ENCODE data around the gene RERE.
A peak's percentile ranks its signal among the peaks of the same experiment; 100 is the strongest.
"Not testable (repeated sequence)": the region's sequence is repeated elsewhere in the genome, so short reads cannot be mapped to it uniquely, and the experiment has no call there.

Gene RERE

GRCh38 chr1:8714173-8714572 is 103.3 kb downstream of the RERE start:
- no peak for DNase-seq

GRCh38 chr1:8712413-8713231 is 104.8 kb downstream of the RERE start:
- DNase-seq: peak; percentile 54 to 62

DNA sequence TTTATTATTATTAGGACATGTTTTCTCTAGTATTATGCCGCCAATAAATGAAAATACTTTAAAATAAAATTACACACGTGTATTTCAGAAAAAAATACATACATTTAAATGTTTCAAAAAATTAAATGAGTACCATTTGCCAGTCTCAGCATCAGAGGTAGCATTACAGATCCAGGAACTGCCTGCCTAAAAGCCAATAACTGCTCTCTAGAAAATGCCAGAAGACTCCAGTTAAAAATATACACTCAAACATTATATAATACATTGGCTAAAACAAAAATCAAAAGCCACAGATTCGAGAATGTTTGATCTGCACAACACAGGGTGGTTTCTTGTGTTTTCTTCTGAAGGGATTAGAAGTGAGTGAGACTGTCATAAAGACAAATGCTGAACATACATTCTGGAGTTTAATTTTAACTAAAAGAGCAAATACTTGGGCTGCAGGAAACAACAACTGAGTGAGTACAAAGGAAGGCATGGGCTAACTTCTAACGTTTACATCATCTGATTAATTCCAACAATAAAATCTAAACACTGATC is 105.5 kb downstream of the RERE start:
- no peak for DNase-seq

- DNase-seq: no peak
These were observed 106.3 kb downstream of the RERE start for GRCh38 chr1:8711151-8711550.

GRCh38 chr1:8708259-8708658 is 109.2 kb downstream of the RERE start:
- DNase-seq: no peak

DNA sequence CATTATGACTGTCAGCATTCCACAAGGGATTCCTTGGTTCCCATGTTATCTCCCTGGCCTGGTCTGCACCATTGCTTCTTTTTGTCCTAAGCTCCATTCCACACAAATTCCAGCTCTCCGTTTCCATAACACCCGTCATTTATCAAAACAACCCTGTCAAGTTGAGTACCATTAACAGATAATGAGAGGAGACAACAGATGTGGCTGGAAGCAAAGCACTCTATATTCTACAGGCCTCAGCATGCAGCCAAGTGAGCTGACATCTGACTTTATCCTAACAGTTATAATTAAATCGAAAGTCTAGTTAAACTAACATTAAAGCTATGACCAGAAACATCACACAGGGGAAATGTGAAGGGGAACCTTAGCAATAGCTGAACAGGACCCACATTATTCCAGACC is 110.4 kb downstream of the RERE start:
- peak; percentile 66 to 79 for DNase-seq

DNA sequence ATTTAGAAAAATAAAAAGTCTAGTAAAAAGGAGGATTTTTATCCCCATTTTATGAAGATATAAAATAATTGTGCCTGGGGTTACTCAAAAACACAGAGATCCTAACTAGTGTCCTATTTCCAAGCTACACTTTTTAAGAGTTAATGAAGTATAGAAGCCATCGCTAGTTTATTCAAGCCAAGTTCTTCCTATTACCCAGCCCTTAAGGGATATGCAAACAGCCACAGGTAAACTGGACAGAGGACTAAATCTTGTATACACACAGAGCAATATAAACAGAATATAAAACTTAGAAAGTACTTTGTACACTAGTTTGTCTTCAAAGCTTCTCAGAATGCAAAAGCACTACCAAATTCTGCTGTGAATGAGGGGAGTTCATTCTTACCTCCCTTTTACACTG is 111.1 kb downstream of the RERE start:
- DNase-seq: peak in 1 of 2 experiments; percentile 18

- peak; percentile 64 to 81 for DNase-seq
These were observed 112.5 kb downstream of the RERE start for GRCh38 chr1:8704866-8705506.

DNA sequence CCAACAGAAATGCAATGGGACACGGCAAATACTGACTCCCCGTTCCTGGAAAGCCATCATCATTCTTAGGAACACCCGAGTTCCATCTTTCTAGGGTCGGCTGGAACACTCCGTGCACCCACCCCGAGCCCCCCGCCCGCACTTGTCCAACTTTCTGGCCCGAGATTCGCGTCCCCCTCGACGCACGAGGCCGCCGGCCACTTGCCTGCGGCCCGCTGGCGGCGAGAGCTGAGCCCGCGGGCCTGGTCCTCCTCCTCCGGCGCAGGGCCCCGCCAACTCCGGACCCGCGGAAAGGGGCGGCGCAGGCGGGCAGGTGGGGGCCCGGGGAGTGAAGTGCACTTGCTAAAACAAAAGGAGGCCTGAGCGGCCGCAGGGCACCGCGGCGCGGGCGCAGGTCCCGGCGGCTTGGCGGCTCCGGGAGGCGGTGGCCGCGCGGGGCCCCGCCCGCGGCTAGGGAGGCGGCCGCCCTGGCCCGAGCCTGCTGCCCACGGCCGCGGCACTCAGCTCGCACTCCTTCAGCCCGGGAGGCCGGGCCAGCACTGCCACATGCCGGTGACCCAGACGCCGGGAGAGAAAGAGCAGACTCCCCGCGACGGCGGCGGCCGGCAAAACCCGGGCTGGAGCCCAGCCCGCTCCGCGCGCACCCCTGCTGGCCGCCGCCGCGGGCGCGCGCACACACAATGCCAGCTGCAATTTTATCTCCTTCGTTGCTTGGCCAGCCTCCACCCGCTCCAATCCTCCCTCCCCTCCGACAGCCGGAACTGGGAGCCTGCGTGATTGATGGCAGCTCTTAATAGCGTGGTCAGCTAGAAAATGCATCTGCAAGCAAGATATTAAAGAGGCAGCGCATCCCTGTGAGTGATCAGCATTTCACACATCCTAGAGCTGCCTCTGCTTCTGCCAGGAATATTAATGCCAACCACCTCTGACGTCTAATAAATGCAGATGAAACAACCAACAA is 114.3 kb downstream of the RERE start:
- peak; percentile 92 to 97 for DNase-seq

GRCh38 chr1:8702472-8702849 is 115.0 kb downstream of the RERE start:
- DNase-seq: no peak

DNA sequence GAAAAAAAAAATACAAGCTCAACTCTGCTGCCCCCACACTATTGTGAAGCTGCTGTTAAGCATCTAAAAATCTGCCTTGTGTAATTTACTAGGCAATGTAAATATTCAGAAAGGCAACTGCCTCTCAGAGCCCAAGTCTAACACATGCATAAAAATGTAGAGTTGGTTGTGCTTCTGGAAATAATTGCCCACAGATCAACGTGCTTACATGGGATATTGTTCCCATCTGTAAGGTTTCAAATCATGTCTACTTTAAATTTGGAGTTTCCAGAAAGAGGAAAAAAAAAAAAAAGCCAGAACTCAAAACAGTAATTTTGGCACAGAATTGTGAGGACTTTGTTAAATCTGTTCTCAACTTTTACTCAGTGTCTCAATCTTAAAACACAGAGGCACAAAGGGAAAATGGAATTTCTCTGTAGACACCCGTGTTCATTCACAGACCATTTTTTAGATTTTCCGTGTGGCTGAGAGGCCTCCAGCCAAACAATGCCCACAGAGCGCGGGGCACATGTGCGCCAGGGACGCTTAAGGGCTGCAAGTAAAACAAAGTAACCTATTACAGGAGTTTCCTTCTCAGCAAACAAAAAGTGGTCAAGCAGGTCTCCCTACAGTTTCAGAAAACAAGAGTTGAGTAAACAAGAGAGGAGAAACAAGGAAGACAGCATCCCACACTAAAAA is 115.5 kb downstream of the RERE start:
- peak; percentile 76 to 81 for DNase-seq

DNA sequence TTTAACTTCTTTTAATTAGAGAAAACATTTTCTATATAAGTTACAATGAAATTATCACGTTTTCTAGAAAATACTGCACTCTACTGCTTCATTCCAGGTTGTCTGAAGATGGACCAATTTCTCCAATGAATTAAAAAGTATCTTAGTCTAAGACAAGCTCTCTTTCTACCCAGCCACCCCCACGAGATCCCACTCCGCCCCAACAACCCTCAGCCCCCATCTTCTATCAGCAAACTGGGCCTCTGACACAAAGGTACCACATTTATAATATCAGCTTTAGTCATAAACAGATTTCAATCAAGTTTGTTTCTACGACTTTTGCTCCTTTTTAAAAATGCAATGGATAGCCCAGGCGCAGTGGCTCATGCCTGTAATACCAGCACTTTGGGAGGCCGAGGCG is 117.8 kb downstream of the RERE start:
- DNase-seq: no peak

DNA sequence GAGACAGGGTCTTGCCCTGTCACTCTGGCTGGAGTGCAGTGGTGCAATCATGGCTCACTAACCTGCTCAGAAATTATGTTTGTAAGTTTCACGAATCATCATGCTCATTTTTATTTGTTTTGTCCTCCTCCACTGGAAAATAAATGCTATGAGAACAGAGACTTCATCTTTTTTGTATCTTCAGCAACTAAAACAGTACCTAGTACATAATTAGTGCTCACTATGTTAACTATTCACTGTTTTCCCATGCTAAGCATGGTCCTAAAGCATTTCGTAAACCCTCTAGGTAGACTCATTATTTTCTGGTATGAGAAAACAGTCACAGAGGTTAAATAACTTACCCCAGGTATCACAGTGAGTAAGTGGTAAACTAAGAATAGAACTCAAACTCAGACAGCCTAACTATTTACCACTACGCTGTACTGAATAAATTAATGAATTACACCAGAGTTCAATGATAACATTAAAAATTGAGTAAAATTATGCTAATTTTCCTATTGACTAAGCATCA is 118.4 kb downstream of the RERE start:
- no peak for DNase-seq

GRCh38 chr1:8698012-8698630 is 119.3 kb downstream of the RERE start:
- no peak for DNase-seq

- DNase-seq: not testable (repeated sequence)
These were observed 122.0 kb downstream of the RERE start for GRCh38 chr1:8695442-8695841.

DNA sequence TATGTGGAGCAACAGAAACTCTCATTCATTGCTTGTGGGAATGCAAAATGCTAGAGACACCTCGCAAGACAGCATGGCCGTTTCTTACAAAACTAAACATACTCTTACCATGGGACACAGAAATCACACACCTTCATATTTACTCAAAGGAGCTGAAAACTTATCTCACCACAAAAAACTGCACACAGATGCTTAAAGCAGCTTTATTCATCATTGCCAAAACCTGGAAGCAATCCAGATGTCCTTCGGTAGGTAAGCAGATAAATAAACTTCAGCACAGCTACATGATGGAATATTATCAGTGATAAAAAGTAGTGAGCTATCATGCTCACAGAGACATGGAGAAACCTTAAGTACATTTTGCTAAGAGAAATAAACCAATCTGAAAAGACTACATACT is 124.3 kb downstream of the RERE start:
- no peak for DNase-seq

DNA sequence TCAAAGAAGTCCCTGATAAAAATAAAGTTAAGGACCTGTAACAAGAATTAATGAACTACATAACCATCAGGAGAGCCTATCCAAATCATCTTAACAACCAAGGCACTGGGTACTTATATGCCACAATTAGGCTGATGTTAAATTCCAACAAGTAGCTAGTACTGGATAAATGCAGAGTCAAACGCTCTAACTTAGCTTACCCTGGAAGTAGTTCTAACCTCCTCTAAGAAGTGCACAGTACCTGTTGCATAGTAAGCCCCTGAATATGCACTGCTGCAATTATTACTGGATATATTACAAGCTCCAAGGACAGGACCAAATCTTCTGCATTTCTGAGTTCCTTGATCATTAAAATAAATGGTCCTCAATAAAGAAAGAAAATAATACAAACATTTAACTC is 125.8 kb downstream of the RERE start:
- no peak for DNase-seq

- DNase-seq: no peak
These were observed 127.3 kb downstream of the RERE start for GRCh38 chr1:8690253-8690525.

DNA sequence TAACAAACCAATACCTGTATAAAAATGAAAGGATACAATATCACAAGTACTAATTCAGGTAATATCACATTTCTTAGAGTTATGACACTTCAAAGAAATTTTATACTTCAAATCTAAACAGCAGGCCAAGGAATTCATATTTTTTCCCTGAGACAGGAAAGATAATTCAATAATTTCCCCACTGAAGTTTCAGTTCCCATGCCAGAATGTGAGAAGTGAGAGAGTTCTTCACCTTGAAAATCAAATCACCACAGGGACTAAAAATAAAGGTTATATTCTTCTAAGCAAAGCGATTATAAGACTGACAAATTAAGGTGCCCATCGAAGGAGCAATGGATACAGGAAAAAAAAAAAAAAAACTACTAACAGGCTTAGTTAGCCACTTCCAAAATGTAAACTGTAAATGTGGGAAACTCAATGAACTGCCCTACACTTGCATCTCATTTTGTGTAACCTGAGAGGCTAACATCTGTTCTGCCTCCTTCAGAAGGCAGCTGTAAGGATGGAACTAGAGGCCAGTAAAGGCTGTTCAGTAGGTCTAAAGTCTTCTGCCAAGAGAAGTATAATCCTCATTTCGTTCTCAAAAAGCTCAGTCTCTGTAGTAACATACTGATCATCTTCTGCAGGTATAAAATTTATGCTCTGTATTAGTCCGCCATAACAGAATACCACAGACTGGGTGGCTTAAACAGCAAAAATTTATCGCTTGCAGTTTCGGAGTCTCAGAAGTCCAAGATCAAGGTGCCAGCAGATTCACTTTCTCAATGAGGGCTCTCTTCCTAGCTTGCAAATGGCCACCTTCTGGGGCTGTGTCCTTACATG is 127.8 kb downstream of the RERE start:
- DNase-seq: no peak

DNA sequence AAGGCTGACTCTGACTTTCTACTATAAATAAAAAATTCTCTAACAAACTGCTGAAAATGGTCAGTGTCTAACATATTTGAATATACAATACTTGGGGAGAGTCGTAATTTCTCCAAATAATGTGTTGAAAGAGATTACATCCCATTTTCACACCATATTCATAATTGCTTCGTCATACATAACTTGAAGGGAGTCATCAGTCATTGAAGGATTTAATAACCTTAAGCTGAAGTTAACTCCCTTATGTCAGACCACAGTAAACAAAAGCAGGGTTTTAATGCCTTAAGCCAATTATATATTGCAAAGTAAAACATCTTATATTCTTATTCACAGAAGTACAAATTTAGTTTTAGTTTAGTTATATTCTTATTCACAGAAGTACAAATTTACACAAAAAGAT is 129.9 kb downstream of the RERE start:
- no peak for DNase-seq

- DNase-seq: no peak
These were observed 130.4 kb downstream of the RERE start for GRCh38 chr1:8687039-8687438.

Measured in NCI-H526 (cell line).